Stimulated activated effector memory CD8-positive, alpha-beta T cell treated with anti-CD3 and anti-CD28 coated beads, Interleukin-12 subunit alpha, Interleukin-12 subunit beta, amount 100 ng/mL, for 72 hours (primary cell): ENCODE results near the gene P2RY4.

Source experiments
- ATAC-seq: fragments of 150-1000 bp; cut with Tn5 transposase; 2 replicates; pipeline ENCODE4 v1.10.0; 2021
- DNase-seq, 2 donors: peaks; one replicate each; pipeline ENCODE4 v3.0.0; 2021 to 2022; ENCODE audit warnings: low spot score in 2 of 2
- H3K27ac Mint-ChIP-seq: one replicate; pipeline ENCODE4 v1.8.0; 2022; ENCODE audit warnings: mild to moderate bottlenecking, mixed read lengths
- H3K36me3 Mint-ChIP-seq: one replicate; pipeline ENCODE4 v1.8.0; 2022; ENCODE audit warnings: mild to moderate bottlenecking, mixed read lengths
- H3K4me1 Mint-ChIP-seq: one replicate; pipeline ENCODE4 v1.8.0; 2022; ENCODE audit warnings: mixed read lengths
- H3K4me3 Mint-ChIP-seq: one replicate; pipeline ENCODE4 v1.8.0; 2022; ENCODE audit warnings: mild to moderate bottlenecking, mixed read lengths
- H3K9me3 Mint-ChIP-seq: one replicate; pipeline ENCODE4 v1.8.0; 2022; ENCODE audit warnings: mixed read lengths

Gene P2RY4

DNA sequence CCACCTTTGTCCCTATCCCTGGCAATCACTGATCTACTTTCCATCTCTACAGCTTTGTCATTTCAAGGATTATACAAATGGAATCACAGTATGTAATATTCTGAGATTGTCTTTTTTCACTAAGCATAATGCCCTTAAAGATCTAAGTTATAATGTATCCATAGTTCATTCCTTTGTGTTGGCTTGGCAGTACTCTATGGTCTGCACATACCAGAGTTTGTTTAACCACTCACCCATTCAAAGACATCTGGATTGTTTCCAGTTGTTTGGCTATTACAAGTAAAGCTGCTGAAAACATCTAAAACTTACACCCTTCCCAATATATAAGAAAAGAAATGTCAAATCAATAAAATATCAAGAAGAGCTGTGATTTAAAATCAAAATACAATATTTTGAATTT lies 51.5 kb downstream of the P2RY4 start:
- H3K4me1 Mint-ChIP-seq, result no peaks in the 10 kb centered on the region
- H3K36me3 Mint-ChIP-seq, result no peaks in the 10 kb centered on the region
- H3K27ac Mint-ChIP-seq, result no peak overlapping the region
- H3K9me3 Mint-ChIP-seq, result no peaks in the 10 kb centered on the region
- ATAC-seq (no peak), DNase-seq (no peak)
- no peak overlapping the region for H3K4me3 Mint-ChIP-seq
